ENCODE data around the gene BLZF1.

DNA sequence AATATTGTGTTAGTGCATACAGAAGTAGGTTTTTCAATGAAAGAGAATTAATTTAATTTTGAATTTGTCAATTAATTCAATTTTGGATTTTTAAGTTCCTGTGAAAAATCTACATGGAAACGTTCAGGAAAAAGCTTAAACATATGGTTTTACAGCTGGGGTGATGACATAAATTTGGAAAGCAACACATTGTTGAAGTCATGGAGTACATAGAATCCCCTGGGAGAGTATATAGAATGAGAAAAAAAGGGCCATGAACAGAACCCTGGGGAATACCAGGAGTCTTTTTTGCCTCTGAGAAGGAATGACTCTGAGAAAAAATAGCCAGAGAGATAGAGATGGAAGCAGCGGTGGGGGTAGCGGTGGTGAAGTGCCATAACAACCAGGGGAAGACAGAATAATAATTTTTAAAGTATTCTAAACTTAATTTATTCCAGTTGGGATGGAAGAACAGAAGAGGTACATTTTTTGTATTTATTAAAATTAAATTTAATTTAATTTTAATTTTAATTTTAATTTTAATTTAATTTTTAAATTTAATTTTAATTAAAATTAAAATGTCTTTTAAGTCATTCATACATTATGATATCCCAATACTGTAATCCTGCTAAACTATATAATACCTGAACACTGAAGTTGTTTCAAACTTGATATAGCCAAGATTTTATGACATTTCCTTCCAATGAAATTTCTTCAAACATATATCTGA is 49.3 kb upstream of the BLZF1 start:
- TF ChIP-seq, protein P1, sequence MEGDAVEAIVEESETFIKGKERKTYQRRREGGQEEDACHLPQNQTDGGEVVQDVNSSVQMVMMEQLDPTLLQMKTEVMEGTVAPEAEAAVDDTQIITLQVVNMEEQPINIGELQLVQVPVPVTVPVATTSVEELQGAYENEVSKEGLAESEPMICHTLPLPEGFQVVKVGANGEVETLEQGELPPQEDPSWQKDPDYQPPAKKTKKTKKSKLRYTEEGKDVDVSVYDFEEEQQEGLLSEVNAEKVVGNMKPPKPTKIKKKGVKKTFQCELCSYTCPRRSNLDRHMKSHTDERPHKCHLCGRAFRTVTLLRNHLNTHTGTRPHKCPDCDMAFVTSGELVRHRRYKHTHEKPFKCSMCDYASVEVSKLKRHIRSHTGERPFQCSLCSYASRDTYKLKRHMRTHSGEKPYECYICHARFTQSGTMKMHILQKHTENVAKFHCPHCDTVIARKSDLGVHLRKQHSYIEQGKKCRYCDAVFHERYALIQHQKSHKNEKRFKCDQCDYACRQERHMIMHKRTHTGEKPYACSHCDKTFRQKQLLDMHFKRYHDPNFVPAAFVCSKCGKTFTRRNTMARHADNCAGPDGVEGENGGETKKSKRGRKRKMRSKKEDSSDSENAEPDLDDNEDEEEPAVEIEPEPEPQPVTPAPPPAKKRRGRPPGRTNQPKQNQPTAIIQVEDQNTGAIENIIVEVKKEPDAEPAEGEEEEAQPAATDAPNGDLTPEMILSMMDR (conservative IDR thresholded peaks at IDR 0.05; ENCODE audit: low read length) = no peak
- no peak for TF ChIP-seq EZH2phosphoT487 (IDR thresholded peaks at IDR 0.05; ENCODE audit: borderline replicate concordance, low read depth, low read length)

Measured in OCI-LY7 (cell line).